HL-60 (cell line): ENCODE measurements around the gene WBP2.

ENCODE experiments used
- DNase-seq, 2 experiments: peaks; one replicate each; pipeline ENCODE4 v3.0.0-alpha.2; 2010 to 2020; ENCODE audit warnings: low read depth in 1 of 2, low spot score in 1 of 2
- H3K27ac ChIP-seq: fragments of 250-450 bp; sonication (Bioruptor Pico); replicated peaks from 2 replicates; pipeline ENCODE4 v1.5.1; 2020; ENCODE audit warnings: mild to moderate bottlenecking, moderate library complexity
- H3K27me3 ChIP-seq: fragments of 250-450 bp; sonication (Bioruptor Pico); 2 replicates; pipeline ENCODE4 v1.5.1; 2021; ENCODE audit warnings: mild to moderate bottlenecking, moderate library complexity; ENCODE audit not compliant: insufficient read depth, poor library complexity, severe bottlenecking
- H3K4me3 ChIP-seq: replicated peaks from 2 replicates; pipeline ENCODE4 v1.5.1; 2011; ENCODE audit warnings: mild to moderate bottlenecking, control low read depth, low read length; ENCODE audit not compliant: insufficient read depth
- GABPA ChIP-seq: IDR thresholded peaks from 2 replicates; pipeline ENCODE4 v1.6.1; 2012; ENCODE audit warnings: low read depth
- POLR2AphosphoS5 ChIP-seq: IDR thresholded peaks from 2 replicates; pipeline ENCODE4 v1.6.1; 2012; ENCODE audit warnings: low read depth
- SPI1 ChIP-seq: IDR thresholded peaks from 2 replicates; pipeline ENCODE4 v1.6.1; 2012; ENCODE audit warnings: low read depth, mild to moderate bottlenecking, borderline replicate concordance
- TF ChIP-seq, protein P1 (sequence below): IDR thresholded peaks from 2 replicates; pipeline ENCODE4 v1.6.1; 2012; ENCODE audit warnings: low read depth; ENCODE audit not compliant: insufficient replicate concordance
- TF ChIP-seq, protein P2 (sequence below): IDR thresholded peaks from one replicate; pipeline ENCODE4 v1.5.1; 2011; ENCODE audit warnings: low read length, control low read depth, inconsistent platforms; ENCODE audit not compliant: insufficient read depth

WBP2 gene

DNA sequence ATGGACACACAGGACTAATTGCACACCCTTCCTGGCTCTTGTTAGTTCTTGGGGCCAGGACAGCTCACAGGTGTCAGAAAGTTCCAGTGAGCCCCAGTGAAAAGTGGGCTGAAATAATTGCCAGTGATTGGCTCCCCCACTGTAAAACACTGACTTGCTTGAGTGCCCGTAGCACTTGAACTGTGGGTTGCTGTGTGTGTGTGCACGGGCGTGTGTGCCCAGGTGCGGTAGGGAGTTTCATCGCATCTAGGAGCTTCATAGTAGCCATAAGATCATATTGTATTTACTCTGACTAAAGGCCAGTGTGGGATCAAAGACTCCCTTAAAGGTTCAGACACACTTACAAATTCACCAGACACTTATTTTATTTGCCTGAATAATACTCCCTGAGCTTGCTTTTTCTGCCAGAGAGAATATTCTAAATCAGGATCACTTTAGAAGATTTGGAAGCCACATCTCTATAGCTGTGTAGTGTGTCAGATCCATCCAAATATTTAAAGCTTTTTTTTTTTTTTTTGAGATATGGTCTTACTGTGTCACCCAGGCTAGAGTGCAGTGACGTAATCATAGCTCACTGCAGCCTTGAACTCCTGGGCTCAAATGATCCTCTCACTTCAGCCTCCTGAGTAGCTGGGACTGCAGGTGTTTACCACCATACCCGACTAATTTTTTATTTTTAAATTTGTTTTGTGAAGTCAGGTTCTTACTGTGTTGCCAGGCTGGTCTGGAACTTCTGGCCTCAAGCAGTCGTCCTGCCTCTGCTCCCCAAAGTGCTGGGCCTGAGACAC lies 59.1 kb downstream of the WBP2 start:
- TF ChIP-seq, protein P1, sequence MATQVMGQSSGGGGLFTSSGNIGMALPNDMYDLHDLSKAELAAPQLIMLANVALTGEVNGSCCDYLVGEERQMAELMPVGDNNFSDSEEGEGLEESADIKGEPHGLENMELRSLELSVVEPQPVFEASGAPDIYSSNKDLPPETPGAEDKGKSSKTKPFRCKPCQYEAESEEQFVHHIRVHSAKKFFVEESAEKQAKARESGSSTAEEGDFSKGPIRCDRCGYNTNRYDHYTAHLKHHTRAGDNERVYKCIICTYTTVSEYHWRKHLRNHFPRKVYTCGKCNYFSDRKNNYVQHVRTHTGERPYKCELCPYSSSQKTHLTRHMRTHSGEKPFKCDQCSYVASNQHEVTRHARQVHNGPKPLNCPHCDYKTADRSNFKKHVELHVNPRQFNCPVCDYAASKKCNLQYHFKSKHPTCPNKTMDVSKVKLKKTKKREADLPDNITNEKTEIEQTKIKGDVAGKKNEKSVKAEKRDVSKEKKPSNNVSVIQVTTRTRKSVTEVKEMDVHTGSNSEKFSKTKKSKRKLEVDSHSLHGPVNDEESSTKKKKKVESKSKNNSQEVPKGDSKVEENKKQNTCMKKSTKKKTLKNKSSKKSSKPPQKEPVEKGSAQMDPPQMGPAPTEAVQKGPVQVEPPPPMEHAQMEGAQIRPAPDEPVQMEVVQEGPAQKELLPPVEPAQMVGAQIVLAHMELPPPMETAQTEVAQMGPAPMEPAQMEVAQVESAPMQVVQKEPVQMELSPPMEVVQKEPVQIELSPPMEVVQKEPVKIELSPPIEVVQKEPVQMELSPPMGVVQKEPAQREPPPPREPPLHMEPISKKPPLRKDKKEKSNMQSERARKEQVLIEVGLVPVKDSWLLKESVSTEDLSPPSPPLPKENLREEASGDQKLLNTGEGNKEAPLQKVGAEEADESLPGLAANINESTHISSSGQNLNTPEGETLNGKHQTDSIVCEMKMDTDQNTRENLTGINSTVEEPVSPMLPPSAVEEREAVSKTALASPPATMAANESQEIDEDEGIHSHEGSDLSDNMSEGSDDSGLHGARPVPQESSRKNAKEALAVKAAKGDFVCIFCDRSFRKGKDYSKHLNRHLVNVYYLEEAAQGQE, result no peak
- no peak for TF ChIP-seq POLR2AphosphoS5
- no peak for TF ChIP-seq GABPA
- TF ChIP-seq, protein P2, sequence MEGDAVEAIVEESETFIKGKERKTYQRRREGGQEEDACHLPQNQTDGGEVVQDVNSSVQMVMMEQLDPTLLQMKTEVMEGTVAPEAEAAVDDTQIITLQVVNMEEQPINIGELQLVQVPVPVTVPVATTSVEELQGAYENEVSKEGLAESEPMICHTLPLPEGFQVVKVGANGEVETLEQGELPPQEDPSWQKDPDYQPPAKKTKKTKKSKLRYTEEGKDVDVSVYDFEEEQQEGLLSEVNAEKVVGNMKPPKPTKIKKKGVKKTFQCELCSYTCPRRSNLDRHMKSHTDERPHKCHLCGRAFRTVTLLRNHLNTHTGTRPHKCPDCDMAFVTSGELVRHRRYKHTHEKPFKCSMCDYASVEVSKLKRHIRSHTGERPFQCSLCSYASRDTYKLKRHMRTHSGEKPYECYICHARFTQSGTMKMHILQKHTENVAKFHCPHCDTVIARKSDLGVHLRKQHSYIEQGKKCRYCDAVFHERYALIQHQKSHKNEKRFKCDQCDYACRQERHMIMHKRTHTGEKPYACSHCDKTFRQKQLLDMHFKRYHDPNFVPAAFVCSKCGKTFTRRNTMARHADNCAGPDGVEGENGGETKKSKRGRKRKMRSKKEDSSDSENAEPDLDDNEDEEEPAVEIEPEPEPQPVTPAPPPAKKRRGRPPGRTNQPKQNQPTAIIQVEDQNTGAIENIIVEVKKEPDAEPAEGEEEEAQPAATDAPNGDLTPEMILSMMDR, result no peak
- no peak for TF ChIP-seq SPI1
- no peak overlapping the region for H3K27ac ChIP-seq
- DNase-seq, result no peak
- H3K27me3 ChIP-seq, result no peaks in the 10 kb centered on the region
- H3K4me3 ChIP-seq, result no peak overlapping the region
